Suprapubic skin (tissue), 4 donors: ENCODE measurements around the gene USP53.

Experiments used
- EP300 ChIP-seq: sonication (generic); formaldehyde crosslinking; IDR thresholded peaks from one replicate; pipeline ENCODE4 v1.6.1; 2017; ENCODE audit warnings: antibody characterized with exemption
- POLR2A ChIP-seq, 2 donors: fragments of 450-650 bp; IDR thresholded peaks; one replicate each; pipeline ENCODE4 v1.6.1; 2017; ENCODE audit warnings: antibody characterized with exemption in 2 of 2, mild to moderate bottlenecking in 2 of 2, moderate library complexity in 2 of 2
- POLR2AphosphoS5 ChIP-seq, 3 donors: sonication (generic); formaldehyde crosslinking; IDR thresholded peaks; one replicate each; pipeline ENCODE4 v1.6.1; 2017; ENCODE audit warnings: antibody characterized with exemption in 3 of 3
- TF ChIP-seq, protein P1 (sequence below), 2 donors: fragments of 200-600 bp in 1 of 2; fragments of 450-650 bp in 1 of 2; sonication (generic) in 1 of 2; IDR thresholded peaks; one replicate each; pipeline ENCODE4 v1.5.1; 2016 to 2019; ENCODE audit warnings: antibody characterized with exemption in 2 of 2, mild to moderate bottlenecking in 1 of 2, moderate library complexity in 1 of 2

DNA sequence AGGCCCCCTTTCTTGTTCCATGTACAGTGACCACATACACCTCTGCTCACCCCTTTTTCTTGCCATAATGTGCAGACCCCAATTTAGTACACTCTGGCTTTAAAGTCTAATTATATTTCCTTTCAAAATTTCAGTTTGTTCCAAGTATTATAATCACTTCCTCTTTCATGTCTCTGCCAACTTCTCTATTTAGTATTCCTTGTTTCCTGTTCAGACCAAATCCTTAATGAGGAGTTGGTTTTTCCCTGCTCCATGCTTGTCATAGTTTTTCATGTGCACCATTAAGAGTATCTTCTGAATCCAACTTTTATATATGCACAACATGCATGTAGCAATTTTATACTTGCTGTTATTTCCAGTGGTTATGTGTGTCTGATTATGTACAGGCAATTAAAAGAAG is 32.3 kb downstream of the USP53 start:
- TF ChIP-seq POLR2A (IDR thresholded peaks at IDR 0.05) (no peak), EP300 (no peak), POLR2AphosphoS5 (IDR thresholded peaks at IDR 0.05) (no peak)
- TF ChIP-seq, protein P1, sequence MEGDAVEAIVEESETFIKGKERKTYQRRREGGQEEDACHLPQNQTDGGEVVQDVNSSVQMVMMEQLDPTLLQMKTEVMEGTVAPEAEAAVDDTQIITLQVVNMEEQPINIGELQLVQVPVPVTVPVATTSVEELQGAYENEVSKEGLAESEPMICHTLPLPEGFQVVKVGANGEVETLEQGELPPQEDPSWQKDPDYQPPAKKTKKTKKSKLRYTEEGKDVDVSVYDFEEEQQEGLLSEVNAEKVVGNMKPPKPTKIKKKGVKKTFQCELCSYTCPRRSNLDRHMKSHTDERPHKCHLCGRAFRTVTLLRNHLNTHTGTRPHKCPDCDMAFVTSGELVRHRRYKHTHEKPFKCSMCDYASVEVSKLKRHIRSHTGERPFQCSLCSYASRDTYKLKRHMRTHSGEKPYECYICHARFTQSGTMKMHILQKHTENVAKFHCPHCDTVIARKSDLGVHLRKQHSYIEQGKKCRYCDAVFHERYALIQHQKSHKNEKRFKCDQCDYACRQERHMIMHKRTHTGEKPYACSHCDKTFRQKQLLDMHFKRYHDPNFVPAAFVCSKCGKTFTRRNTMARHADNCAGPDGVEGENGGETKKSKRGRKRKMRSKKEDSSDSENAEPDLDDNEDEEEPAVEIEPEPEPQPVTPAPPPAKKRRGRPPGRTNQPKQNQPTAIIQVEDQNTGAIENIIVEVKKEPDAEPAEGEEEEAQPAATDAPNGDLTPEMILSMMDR (IDR thresholded peaks at IDR 0.05), result no peak
